IPS-18c (cell line): ENCODE measurements around the gene OCA2.

Experiments used
- H3K4me3 ChIP-seq: 2 replicates; pipeline ENCODE4 v1.7.0; 2013; ENCODE audit warnings: low read depth, mild to moderate bottlenecking, low read length, moderate library complexity; ENCODE audit not compliant: insufficient read depth
- H3K9me3 ChIP-seq: one replicate; pipeline ENCODE4 v1.6.1; 2013; ENCODE audit warnings: mild to moderate bottlenecking, low read length, moderate library complexity; ENCODE audit not compliant: control insufficient read depth, insufficient read depth

OCA2 gene

GRCh38 chr15:28058082-28058481 is 41.0 kb downstream of the OCA2 start:
- Histone ChIP-seq H3K4me3 (no peak overlapping the region), H3K9me3 (peaks cover 2% of the 10 kb centered on the region)

GRCh38 chr15:28051955-28052633 is 47.0 kb downstream of the OCA2 start:
- Histone ChIP-seq H3K9me3 (no peaks in the 10 kb centered on the region), H3K4me3 (no peak overlapping the region)

GRCh38 chr15:28049581-28049980 is 49.5 kb downstream of the OCA2 start:
- no peaks in the 10 kb centered on the region for H3K9me3 ChIP-seq
- no peak overlapping the region for H3K4me3 ChIP-seq

DNA sequence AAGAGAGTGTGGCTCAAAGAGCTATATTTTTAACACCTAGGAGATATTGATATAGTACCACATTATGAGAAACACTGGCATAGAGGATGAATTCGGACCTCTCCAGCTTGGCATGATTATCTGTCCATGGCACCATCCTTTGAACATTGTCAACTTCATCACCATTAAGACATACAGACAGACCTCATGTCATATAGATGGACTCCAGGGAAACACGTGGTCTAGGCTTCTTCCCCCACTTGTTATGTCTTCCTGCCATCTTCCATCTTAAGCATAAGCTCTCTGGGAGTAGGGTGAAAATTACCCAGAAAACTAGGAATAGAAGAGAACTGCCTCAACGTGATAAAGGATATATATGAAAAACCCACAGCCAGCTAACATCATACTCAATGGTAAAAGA is 51.8 kb downstream of the OCA2 start:
- Histone ChIP-seq H3K4me3 (no peak overlapping the region), H3K9me3 (no peaks in the 10 kb centered on the region)

DNA sequence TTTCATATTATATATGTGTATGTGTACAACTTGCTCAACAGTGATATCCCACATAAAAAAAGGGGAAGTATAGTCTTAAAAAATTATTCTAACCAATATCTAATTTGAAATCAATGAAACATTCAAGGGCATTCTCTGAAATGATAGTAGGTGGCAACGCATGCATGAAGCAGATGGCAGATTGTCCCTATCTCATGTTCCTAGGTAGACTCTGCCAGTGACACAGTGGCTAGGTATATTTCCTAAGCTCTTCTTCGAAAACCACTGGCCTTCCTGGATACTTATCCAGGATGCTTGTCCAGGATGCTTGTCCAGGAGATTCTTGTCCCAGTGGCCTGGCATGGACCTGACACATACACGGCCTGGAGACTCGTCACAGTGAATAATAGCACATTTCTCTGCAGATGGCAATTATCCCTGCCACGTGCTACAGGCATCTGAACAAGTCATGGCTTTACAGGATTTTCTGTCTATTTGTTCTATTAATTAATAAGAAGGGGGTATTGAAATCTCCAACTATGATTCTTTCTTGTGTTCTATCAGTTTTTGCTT is 54.9 kb downstream of the OCA2 start:
- H3K9me3 ChIP-seq: no peaks in the 10 kb centered on the region

DNA sequence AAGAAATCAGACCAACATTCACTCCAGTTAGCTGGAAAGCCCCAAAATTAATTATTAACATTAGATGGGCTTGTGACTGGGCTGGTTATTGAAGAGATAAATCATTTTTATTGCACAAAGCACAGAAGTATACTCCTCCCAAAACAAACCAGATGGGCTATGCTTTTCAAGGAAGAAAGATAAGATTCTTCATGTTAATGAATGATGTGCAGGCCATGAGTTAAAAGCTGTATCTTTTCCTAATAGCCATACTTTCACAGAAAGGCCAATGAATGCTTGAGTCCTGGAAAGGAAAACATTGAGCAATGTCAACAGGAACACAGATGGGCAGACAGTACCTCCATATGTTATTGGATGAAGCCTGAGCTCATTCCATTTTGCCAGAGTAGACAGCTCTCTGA is 55.4 kb downstream of the OCA2 start:
- no peak overlapping the region for H3K4me3 ChIP-seq
- no peaks in the 10 kb centered on the region for H3K9me3 ChIP-seq

More for the DNA sequence above, 54.9 kb downstream of the OCA2 start:
- no peak overlapping the region for H3K4me3 ChIP-seq

- H3K9me3 ChIP-seq: no peaks in the 10 kb centered on the region
- H3K4me3 ChIP-seq: no peak overlapping the region
Measured at GRCh38 chr15:28037969-28038590, 61.0 kb downstream of the OCA2 start.

- Histone ChIP-seq H3K9me3 (no peaks in the 10 kb centered on the region), H3K4me3 (no peak overlapping the region)
Measured at GRCh38 chr15:28033443-28033842, 65.7 kb downstream of the OCA2 start.

GRCh38 chr15:28030801-28031200 is 68.3 kb downstream of the OCA2 start:
- Histone ChIP-seq H3K9me3 (no peaks in the 10 kb centered on the region), H3K4me3 (no peak overlapping the region)

- no peaks in the 10 kb centered on the region for H3K9me3 ChIP-seq
- no peak overlapping the region for H3K4me3 ChIP-seq
Measured at GRCh38 chr15:28027714-28028076, 71.4 kb downstream of the OCA2 start.

- H3K9me3 ChIP-seq: no peaks in the 10 kb centered on the region
- no peak overlapping the region for H3K4me3 ChIP-seq
Measured at GRCh38 chr15:28026764-28027713, 72.1 kb downstream of the OCA2 start.

DNA sequence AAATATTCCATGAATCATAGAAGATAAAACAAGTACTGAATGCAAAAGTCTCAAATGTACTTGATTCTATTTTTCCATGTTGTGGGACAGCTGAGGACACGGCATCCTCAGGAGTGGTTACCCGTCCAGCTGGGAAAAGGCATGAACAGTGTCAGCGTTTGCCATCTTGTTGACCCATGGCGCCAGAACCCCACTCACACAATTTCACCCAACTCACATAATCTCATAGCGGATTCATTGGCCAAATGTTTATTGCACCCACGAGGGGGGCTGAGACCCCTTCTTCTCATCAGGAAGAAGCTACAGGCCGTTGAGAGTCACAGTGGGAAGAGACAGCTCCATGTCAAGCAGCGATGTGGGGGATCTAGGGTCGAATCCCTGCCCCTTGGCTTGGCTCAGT is 72.9 kb downstream of the OCA2 start:
- Histone ChIP-seq H3K4me3 (no peak overlapping the region), H3K9me3 (no peaks in the 10 kb centered on the region)

GRCh38 chr15:28025413-28025812 is 73.7 kb downstream of the OCA2 start:
- Histone ChIP-seq H3K4me3 (no peak overlapping the region), H3K9me3 (no peaks in the 10 kb centered on the region)

DNA sequence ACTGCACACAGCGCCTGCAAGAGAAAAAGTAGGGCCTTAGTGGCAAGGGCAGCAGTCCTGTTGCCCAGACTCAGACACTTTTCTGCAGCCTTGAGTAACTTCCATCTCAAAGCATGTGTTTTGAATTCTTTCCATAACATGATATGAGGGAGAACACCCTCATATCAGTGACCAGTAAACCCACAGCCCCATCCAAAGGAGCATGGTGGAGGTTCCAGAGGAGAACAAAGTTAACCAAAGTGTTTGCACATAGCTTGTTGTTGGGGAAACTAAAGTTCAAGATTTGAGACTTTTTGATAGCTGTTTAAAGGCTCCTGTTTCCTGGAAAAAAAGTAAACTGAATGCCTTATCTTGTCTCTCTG is 74.2 kb downstream of the OCA2 start:
- Histone ChIP-seq H3K4me3 (no peak overlapping the region), H3K9me3 (no peaks in the 10 kb centered on the region)

GRCh38 chr15:28023933-28024888 is 74.9 kb downstream of the OCA2 start:
- H3K9me3 ChIP-seq: no peaks in the 10 kb centered on the region
- no peak overlapping the region for H3K4me3 ChIP-seq

GRCh38 chr15:28023422-28023821 is 75.7 kb downstream of the OCA2 start:
- no peak overlapping the region for H3K4me3 ChIP-seq
- no peaks in the 10 kb centered on the region for H3K9me3 ChIP-seq

GRCh38 chr15:28022961-28023360 is 76.2 kb downstream of the OCA2 start:
- no peak overlapping the region for H3K4me3 ChIP-seq
- no peaks in the 10 kb centered on the region for H3K9me3 ChIP-seq
